ENCODE measurements around the gene DICER1.

The DICER1 gene

DNA sequence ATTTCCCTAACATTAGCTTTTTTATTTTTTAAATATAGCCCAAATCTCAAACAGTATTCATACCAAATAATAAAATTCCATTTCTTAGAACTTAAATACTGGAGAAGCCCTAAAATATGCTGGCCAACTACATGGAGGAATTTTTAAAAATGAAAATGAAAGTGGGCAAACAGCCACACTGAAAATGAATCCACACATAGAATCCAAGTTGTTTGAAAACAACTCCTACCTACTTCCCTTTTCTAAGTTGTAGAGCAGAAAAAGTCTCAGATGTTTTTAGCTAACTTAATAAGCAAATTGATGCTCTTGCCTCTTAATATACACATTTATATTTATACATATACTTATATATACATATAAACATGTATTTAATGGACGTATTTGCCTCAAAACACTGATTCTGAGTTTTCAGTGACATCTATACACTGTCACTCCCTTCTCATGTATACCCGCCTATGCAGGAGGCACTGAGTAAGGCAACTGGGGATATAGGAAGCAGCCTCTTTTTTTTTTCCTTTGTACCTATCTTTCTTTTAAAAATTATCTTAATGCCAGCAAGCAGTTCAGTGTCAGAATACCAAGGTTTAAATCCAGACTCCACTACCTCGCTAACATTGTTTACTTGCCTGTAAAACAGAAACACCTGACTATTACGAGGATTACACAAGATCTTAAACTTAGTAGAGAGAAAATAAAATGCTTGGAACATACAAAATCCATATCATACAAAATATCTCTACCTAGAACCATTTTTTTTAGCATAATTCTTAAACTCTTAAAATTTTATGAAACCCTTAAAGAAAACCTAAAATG, 13.3 kb downstream of the DICER1 start:
- peaks cover 6% of the 10 kb centered on the region for H3K4me1 ChIP-seq (ENCODE audit: control insufficient read depth, low read depth, low read length)

DNA sequence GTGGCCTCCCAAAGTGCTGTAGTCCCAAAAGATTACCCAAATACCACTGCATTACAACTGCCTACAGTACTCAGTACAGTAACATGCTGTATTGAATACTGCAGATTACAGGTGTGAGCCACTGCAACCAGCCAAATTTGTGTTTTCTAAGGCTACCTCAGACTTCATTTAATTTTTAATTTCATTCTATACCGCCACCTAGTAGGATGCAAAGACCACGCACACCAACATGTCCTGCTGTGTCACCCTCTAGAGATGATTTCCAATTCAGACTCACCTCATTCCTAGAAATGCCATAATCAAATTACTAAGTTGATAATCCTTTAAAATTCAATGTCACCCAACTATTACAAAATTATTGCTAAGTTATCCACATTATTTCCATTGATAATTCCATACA, 15.1 kb downstream of the DICER1 start:
- no peak overlapping the region for H3K27ac ChIP-seq (ENCODE audit: low read depth, low read length)
- H4K5ac ChIP-seq (ENCODE audit: low read length), result no peak overlapping the region
- H2BK15ac ChIP-seq (replicated peaks; ENCODE audit: low read depth), result no peak overlapping the region
- DNase-seq, result no peak
- no peaks in the 10 kb centered on the region for H3K27me3 ChIP-seq (ENCODE audit: insufficient read depth, low read length, poor library complexity)
- peaks cover 3% of the 10 kb centered on the region for H3K4me1 ChIP-seq (ENCODE audit: control insufficient read depth, low read depth, low read length)
- H3K4me2 ChIP-seq (ENCODE audit: low read length), result no peak overlapping the region
- H3K4ac ChIP-seq (ENCODE audit: low read depth, low read length), result no peak overlapping the region
- no peaks in the 10 kb centered on the region for H3K36me3 ChIP-seq (ENCODE audit: control insufficient read depth, insufficient read depth, low read length)
- H2BK5ac ChIP-seq (ENCODE audit: low read length), result no peak overlapping the region
- H3K9ac ChIP-seq (ENCODE audit: low read length), result no peak overlapping the region
- H2AK5ac ChIP-seq (ENCODE audit: low read length), result no peak overlapping the region
- no peak overlapping the region for H2BK120ac ChIP-seq (ENCODE audit: low read depth, low read length)
- H3K56ac ChIP-seq (ENCODE audit: low read length), result no peak overlapping the region
- no peak overlapping the region for H3K4me3 ChIP-seq (ENCODE audit: low read length)
- no CpG with 5 or more reads among the region's 2 CpGs for WGBS (ENCODE audit: extremely low coverage, insufficient coverage, low lambda C conversion rate)
- peaks cover 4% of the 10 kb centered on the region for H3K79me1 ChIP-seq (ENCODE audit: low read length)
- no peak overlapping the region for H3K23ac ChIP-seq (ENCODE audit: low read length)
- peaks cover 40% of the 10 kb centered on the region for H3K79me2 ChIP-seq (ENCODE audit: control insufficient read depth, insufficient read depth, low read length)
- no peak overlapping the region for H3K18ac ChIP-seq (ENCODE audit: low read length)
- no peak overlapping the region for H4K8ac ChIP-seq (ENCODE audit: low read depth, low read length)

More for the DNA sequence above, 13.3 kb downstream of the DICER1 start:
- no peak overlapping the region for H3K4ac ChIP-seq (ENCODE audit: low read depth, low read length)
- no peak for DNase-seq
- no peak overlapping the region for H4K5ac ChIP-seq (ENCODE audit: low read length)
- H2AK5ac ChIP-seq (ENCODE audit: low read length), result no peak overlapping the region
- H3K4me2 ChIP-seq (ENCODE audit: low read length), result no peak overlapping the region
- no peak overlapping the region for H3K18ac ChIP-seq (ENCODE audit: low read length)
- no peak overlapping the region for H3K4me3 ChIP-seq (ENCODE audit: low read length)
- H2BK120ac ChIP-seq (ENCODE audit: low read depth, low read length), result no peak overlapping the region
- no peak overlapping the region for H2BK15ac ChIP-seq (replicated peaks; ENCODE audit: low read depth)
- H3K56ac ChIP-seq (ENCODE audit: low read length), result no peak overlapping the region
- H3K27me3 ChIP-seq (ENCODE audit: insufficient read depth, low read length, poor library complexity), result no peaks in the 10 kb centered on the region
- no peak overlapping the region for H3K9ac ChIP-seq (ENCODE audit: low read length)
- H3K27ac ChIP-seq (ENCODE audit: low read depth, low read length), result no peak overlapping the region
- no peak overlapping the region for H3K23ac ChIP-seq (ENCODE audit: low read length)
- peaks cover 4% of the 10 kb centered on the region for H3K79me1 ChIP-seq (ENCODE audit: low read length)
- no peak overlapping the region for H4K8ac ChIP-seq (ENCODE audit: low read depth, low read length)
- H3K36me3 ChIP-seq (ENCODE audit: control insufficient read depth, insufficient read depth, low read length), result no peaks in the 10 kb centered on the region
- peaks cover 52% of the 10 kb centered on the region for H3K79me2 ChIP-seq (ENCODE audit: control insufficient read depth, insufficient read depth, low read length)
- H2BK5ac ChIP-seq (ENCODE audit: low read length), result no peak overlapping the region
- WGBS (ENCODE audit: extremely low coverage, insufficient coverage, low lambda C conversion rate), result no CpG with 5 or more reads among the region's 4 CpGs

DNA sequence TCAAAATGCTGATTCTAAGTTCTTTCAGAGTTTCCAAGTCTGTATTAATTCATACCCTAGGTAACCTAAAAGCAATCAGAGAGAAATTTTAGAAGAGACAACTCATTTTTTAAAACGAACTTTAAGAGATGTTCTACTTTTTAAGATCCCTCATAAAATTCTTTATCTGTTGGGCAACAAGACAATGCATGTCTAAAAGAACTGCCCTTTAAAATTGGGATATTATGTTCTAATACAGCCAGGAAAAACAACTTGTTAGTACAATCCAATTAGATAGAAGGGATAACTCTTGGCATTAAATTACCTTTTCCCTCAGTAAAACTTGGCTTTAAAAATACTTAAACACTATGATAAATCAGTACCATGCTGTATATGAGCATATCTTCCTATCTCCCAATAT, 15.6 kb downstream of the DICER1 start:
- H3K4ac ChIP-seq (ENCODE audit: low read depth, low read length), result no peak overlapping the region
- H3K18ac ChIP-seq (ENCODE audit: low read length), result no peak overlapping the region
- H3K56ac ChIP-seq (ENCODE audit: low read length), result no peak overlapping the region
- no peak overlapping the region for H3K4me3 ChIP-seq (ENCODE audit: low read length)
- H2BK15ac ChIP-seq (replicated peaks; ENCODE audit: low read depth), result no peak overlapping the region
- peaks cover 39% of the 10 kb centered on the region for H3K79me2 ChIP-seq (ENCODE audit: control insufficient read depth, insufficient read depth, low read length)
- H3K23ac ChIP-seq (ENCODE audit: low read length), result no peak overlapping the region
- no peak overlapping the region for H2BK120ac ChIP-seq (ENCODE audit: low read depth, low read length)
- no CpG with 5 or more reads among the region's 1 CpG for WGBS (ENCODE audit: extremely low coverage, insufficient coverage, low lambda C conversion rate)
- no peak overlapping the region for H3K27ac ChIP-seq (ENCODE audit: low read depth, low read length)
- no peak for DNase-seq
- H3K79me1 ChIP-seq (ENCODE audit: low read length), result peaks cover 4% of the 10 kb centered on the region
- H3K36me3 ChIP-seq (ENCODE audit: control insufficient read depth, insufficient read depth, low read length), result no peaks in the 10 kb centered on the region
- H4K5ac ChIP-seq (ENCODE audit: low read length), result no peak overlapping the region
- no peak overlapping the region for H3K9ac ChIP-seq (ENCODE audit: low read length)
- no peak overlapping the region for H3K4me2 ChIP-seq (ENCODE audit: low read length)
- no peak overlapping the region for H2AK5ac ChIP-seq (ENCODE audit: low read length)
- H3K4me1 ChIP-seq (ENCODE audit: control insufficient read depth, low read depth, low read length), result peaks cover 3% of the 10 kb centered on the region
- no peak overlapping the region for H4K8ac ChIP-seq (ENCODE audit: low read depth, low read length)
- no peaks in the 10 kb centered on the region for H3K27me3 ChIP-seq (ENCODE audit: insufficient read depth, low read length, poor library complexity)
- H2BK5ac ChIP-seq (ENCODE audit: low read length), result no peak overlapping the region

DNA sequence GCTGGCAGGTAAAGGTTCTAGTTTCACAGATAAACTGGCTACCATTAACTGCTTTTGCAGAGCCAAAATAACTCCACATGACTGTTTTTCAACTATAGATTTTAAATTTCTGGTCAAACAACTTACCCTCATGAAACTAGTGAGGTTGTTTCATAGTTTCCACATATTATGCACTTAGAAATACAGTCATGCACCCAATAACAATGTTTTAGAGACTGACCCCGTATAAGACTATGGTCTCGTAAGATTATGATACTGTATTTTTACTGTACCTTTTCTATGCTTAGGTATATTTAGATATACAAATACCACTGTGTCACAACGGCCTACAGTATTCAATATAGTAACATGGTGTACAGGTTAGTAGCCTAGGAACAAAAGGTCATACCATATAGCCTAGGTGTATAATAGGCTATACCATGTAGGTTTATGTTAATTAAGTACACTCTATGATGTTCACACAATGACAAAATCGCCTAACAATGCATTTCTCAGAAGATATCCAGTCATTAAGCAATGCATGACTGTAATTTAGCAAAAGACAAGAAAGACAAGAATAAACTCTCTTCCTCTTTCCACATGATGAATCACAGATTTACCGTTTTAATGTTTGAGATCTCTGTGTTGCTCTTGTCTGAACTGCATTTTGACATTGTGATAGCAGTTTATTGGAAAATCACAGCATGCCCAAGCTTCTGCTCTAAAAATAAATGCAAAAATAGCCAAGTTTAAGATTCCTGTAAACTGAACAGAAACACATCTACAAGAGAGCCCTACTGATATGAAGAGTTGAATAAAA, 17.1 kb downstream of the DICER1 start:
- Histone ChIP-seq H3K79me2 (ENCODE audit: control insufficient read depth, insufficient read depth, low read length) (peaks cover 35% of the 10 kb centered on the region), H3K27ac (ENCODE audit: low read depth, low read length) (no peak overlapping the region), H4K5ac (ENCODE audit: low read length) (no peak overlapping the region), H3K23ac (ENCODE audit: low read length) (no peak overlapping the region), H3K4ac (ENCODE audit: low read depth, low read length) (no peak overlapping the region), H3K36me3 (ENCODE audit: control insufficient read depth, insufficient read depth, low read length) (no peaks in the 10 kb centered on the region), H2BK15ac (replicated peaks; ENCODE audit: low read depth) (no peak overlapping the region), H3K9ac (ENCODE audit: low read length) (no peak overlapping the region), H3K4me1 (ENCODE audit: control insufficient read depth, low read depth, low read length) (peaks cover 3% of the 10 kb centered on the region), H3K79me1 (ENCODE audit: low read length) (peaks cover 2% of the 10 kb centered on the region), H3K4me3 (ENCODE audit: low read length) (no peak overlapping the region), H3K4me2 (ENCODE audit: low read length) (no peak overlapping the region), H2BK120ac (ENCODE audit: low read depth, low read length) (no peak overlapping the region), H2BK5ac (ENCODE audit: low read length) (no peak overlapping the region), H2AK5ac (ENCODE audit: low read length) (no peak overlapping the region), H3K56ac (ENCODE audit: low read length) (no peak overlapping the region), H4K8ac (ENCODE audit: low read depth, low read length) (no peak overlapping the region), H3K27me3 (ENCODE audit: insufficient read depth, low read length, poor library complexity) (no peaks in the 10 kb centered on the region), H3K18ac (ENCODE audit: low read length) (no peak overlapping the region)
- WGBS (ENCODE audit: extremely low coverage, insufficient coverage, low lambda C conversion rate), result no CpG with 5 or more reads among the region's 5 CpGs
- DNase-seq, result no peak

DNA sequence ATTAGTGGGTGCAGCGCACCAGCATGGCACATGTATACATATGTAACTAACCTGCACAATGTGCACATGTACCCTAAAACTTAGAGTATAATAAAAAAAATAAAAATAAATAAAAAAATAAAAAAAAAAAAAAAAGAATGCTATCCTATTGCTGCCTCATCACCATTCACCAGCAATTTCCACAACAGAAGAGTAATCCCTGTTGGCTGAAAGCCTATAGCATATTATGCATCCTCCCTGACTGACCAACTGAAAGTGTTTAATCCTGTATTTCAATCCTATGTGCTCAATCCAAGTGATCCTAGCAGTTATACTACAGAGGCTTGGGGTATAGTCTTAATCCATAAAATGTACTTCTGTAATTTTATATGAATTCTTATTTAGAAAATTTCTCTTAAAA, 18.5 kb downstream of the DICER1 start:
- H2BK15ac ChIP-seq (replicated peaks; ENCODE audit: low read depth), result no peak overlapping the region
- no peak for DNase-seq
- H3K4me1 ChIP-seq (ENCODE audit: control insufficient read depth, low read depth, low read length), result peaks cover 3% of the 10 kb centered on the region

More for the DNA sequence above, 18.5 kb downstream of the DICER1 start:
- H3K4ac ChIP-seq (ENCODE audit: low read depth, low read length), result no peak overlapping the region
- H3K79me2 ChIP-seq (ENCODE audit: control insufficient read depth, insufficient read depth, low read length), result peaks cover 37% of the 10 kb centered on the region
- H3K9ac ChIP-seq (ENCODE audit: low read length), result no peak overlapping the region
- H4K8ac ChIP-seq (ENCODE audit: low read depth, low read length), result no peak overlapping the region
- no peak overlapping the region for H3K56ac ChIP-seq (ENCODE audit: low read length)
- no CpG with 5 or more reads among the region's 1 CpG for WGBS (ENCODE audit: extremely low coverage, insufficient coverage, low lambda C conversion rate)
- no peak overlapping the region for H2BK5ac ChIP-seq (ENCODE audit: low read length)
- no peak overlapping the region for H3K23ac ChIP-seq (ENCODE audit: low read length)
- no peak overlapping the region for H3K27ac ChIP-seq (ENCODE audit: low read depth, low read length)
- no peak overlapping the region for H3K4me2 ChIP-seq (ENCODE audit: low read length)
- peaks cover 8% of the 10 kb centered on the region for H3K79me1 ChIP-seq (ENCODE audit: low read length)
- no peak overlapping the region for H3K18ac ChIP-seq (ENCODE audit: low read length)
- no peak overlapping the region for H2BK120ac ChIP-seq (ENCODE audit: low read depth, low read length)
- no peaks in the 10 kb centered on the region for H3K27me3 ChIP-seq (ENCODE audit: insufficient read depth, low read length, poor library complexity)
- H4K5ac ChIP-seq (ENCODE audit: low read length), result no peak overlapping the region
- H3K36me3 ChIP-seq (ENCODE audit: control insufficient read depth, insufficient read depth, low read length), result no peaks in the 10 kb centered on the region
- no peak overlapping the region for H3K4me3 ChIP-seq (ENCODE audit: low read length)
- no peak overlapping the region for H2AK5ac ChIP-seq (ENCODE audit: low read length)
